Sigmoid colon (tissue), 4 donors: Measurements from ENCODE around the gene PRKCA.

ENCODE experiments used
- CTCF ChIP-seq, 4 experiments: fragments of 450-650 bp in 3 of 4; fragments of 200-600 bp in 1 of 4; IDR thresholded peaks; one replicate each; pipeline ENCODE4 v1.5.1; 2016 to 2019; ENCODE audit warnings: antibody characterized with exemption in 4 of 4, mild to moderate bottlenecking in 3 of 4, moderate library complexity in 2 of 4
- POLR2AphosphoS5 ChIP-seq, 4 donors: sonication (generic); formaldehyde crosslinking; IDR thresholded peaks; one replicate each; pipeline ENCODE4 v1.6.1; 2017; ENCODE audit warnings: antibody characterized with exemption in 4 of 4

GRCh38 chr17:66610361-66611133 lies 308.1 kb downstream of the PRKCA start:
- no peak for TF ChIP-seq CTCF (IDR thresholded peaks at IDR 0.05)
- no peak for TF ChIP-seq POLR2AphosphoS5 (IDR thresholded peaks at IDR 0.05)
